OCI-LY7 (cell line): ENCODE results near the gene PRELP. TPM values are rescaled to one million over a fixed set of nuclear protein-coding genes. Genes with fewer than 3 reads are reported as not detected.
A peak's percentile ranks its signal among the peaks of the same experiment; 100 is the strongest.

ENCODE experiments used
- BruUV-seq: library from RNA; stranded (reverse); fragments of 400-500 nt; replicated peaks from 2 replicates; lab custom pipeline; 2021; lab: Mats Ljungman, UMichigan
- CTCF ChIA-PET: fragments of 300-600 bp; sonication (Branson Sonifier 250); formaldehyde crosslinking; loops from one replicate; lab custom pipeline; 2022; ENCODE audit warnings: antibody characterized with exemption; ENCODE audit not compliant: unreplicated experiment; lab: Charles Lee
- POLR2A ChIA-PET: fragments of 300-600 bp; sonication (Branson Sonifier 250); formaldehyde crosslinking; loops from one replicate; lab custom pipeline; 2022; ENCODE audit warnings: antibody characterized with exemption; lab: Charles Lee
- DNase-seq: peaks from one replicate; pipeline ENCODE4 v3.0.0-alpha.2; 2015; ENCODE audit warnings: low spot score
- H2AFZ ChIP-seq: fragments of 200-600 bp; sonication (generic), shearing (Covaris generic); 2 replicates; pipeline ENCODE4 v1.6.1; 2014; ENCODE audit warnings: mild to moderate bottlenecking, antibody characterized with exemption, low read length, moderate library complexity
- H3K27ac ChIP-seq: fragments of 200-600 bp; sonication (generic); 2 replicates; pipeline ENCODE4 v1.5.1; 2014; ENCODE audit warnings: mixed run types, low read depth, mild to moderate bottlenecking, moderate library complexity, low read length, inconsistent platforms; ENCODE audit not compliant: poor library complexity, severe bottlenecking
- H3K36me3 ChIP-seq: fragments of 200-600 bp; sonication (generic); 2 replicates; pipeline ENCODE4 v1.6.1; 2014; ENCODE audit warnings: mild to moderate bottlenecking, antibody characterized with exemption, low read length, moderate library complexity, mixed read lengths; ENCODE audit not compliant: insufficient read depth
- H3K4me1 ChIP-seq: fragments of 200-600 bp; sonication (generic); 2 replicates; pipeline ENCODE4 v1.5.1; 2014; ENCODE audit warnings: mild to moderate bottlenecking, low read length; ENCODE audit not compliant: insufficient read depth, poor library complexity, severe bottlenecking
- H3K4me2 ChIP-seq: fragments of 200-600 bp; sonication (generic); 2 replicates; pipeline ENCODE4 v1.6.1; 2014; ENCODE audit warnings: mild to moderate bottlenecking, low read length
- H3K4me3 ChIP-seq: fragments of 200-600 bp; sonication (generic); 2 replicates; pipeline ENCODE4 v1.5.1; 2014; ENCODE audit warnings: mild to moderate bottlenecking, low read depth, low read length; ENCODE audit not compliant: poor library complexity, severe bottlenecking
- H3K79me2 ChIP-seq: fragments of 200-600 bp; sonication (generic); 2 replicates; pipeline ENCODE4 v1.6.1; 2016; ENCODE audit warnings: low read depth, mild to moderate bottlenecking, low read length, moderate library complexity, mixed read lengths; ENCODE audit not compliant: insufficient read depth
- H3K9me2 ChIP-seq: fragments of 200-600 bp; sonication (generic); 2 replicates; pipeline ENCODE4 v1.6.1; 2016; ENCODE audit warnings: mild to moderate bottlenecking, low read length, mixed read lengths; ENCODE audit not compliant: insufficient read depth
- H3K9me3 ChIP-seq: fragments of 200-600 bp; sonication (generic); 2 replicates; pipeline ENCODE4 v1.6.1; 2014; ENCODE audit warnings: mild to moderate bottlenecking, mixed run types, low read length, mixed read lengths
- H4K20me1 ChIP-seq: fragments of 200-600 bp; sonication (generic); 2 replicates; pipeline ENCODE4 v1.6.1; 2014; ENCODE audit warnings: mild to moderate bottlenecking, antibody characterized with exemption, low read length, moderate library complexity, mixed read lengths; ENCODE audit not compliant: insufficient read depth
- CTCF ChIP-seq: fragments of 200-600 bp; sonication (generic); conservative IDR thresholded peaks from 2 replicates; pipeline ENCODE4 v1.5.1; 2014; ENCODE audit warnings: mild to moderate bottlenecking, antibody characterized with exemption, low read length, moderate library complexity, mixed read lengths
- EZH2phosphoT487 ChIP-seq: fragments of 200-600 bp; sonication (generic); IDR thresholded peaks from 2 replicates; pipeline ENCODE4 v1.6.1; 2018; ENCODE audit warnings: low read depth, borderline replicate concordance, mild to moderate bottlenecking, mixed run types, antibody characterized with exemption, low read length, moderate library complexity, mixed read lengths
- intact Hi-C: fragments of 100-400 bp; cut with micrococcal nuclease; formaldehyde crosslinking; loops from one replicate; pipeline ENCODE4 v1.10.0; 2022; ENCODE audit not compliant: unreplicated experiment
- total RNA-seq, 2 experiments: library from RNA; depleted of rRNA in 1 of 2; stranded (reverse); fragments of >200 nt in 1 of 2; shearing (Covaris generic) in 1 of 2; gene quantifications; 2 replicates each; pipeline ENCODE4 v1.2.3, GENCODE V29; 2014 to 2022

Gene PRELP
- total RNA-seq, 2 experiments from 2014 or later, result not detected

GRCh38 chr1:203480525-203481084 is 5.0 kb downstream of the PRELP start:
- H3K9me2 ChIP-seq, result no peaks in the 10 kb centered on the region
- no peak for TF ChIP-seq CTCF
- no peak for TF ChIP-seq EZH2phosphoT487
- peaks cover 17% of the 10 kb centered on the region for H3K4me1 ChIP-seq
- H3K27ac ChIP-seq, result no peak overlapping the region
- H3K79me2 ChIP-seq, result no peaks in the 10 kb centered on the region
- no TSS peak for BruUV-seq
- peak overlapping the region; percentile 81 for H2AFZ ChIP-seq
- H3K36me3 ChIP-seq, result no peaks in the 10 kb centered on the region
- peak overlapping the region; percentile 34 for H3K4me2 ChIP-seq
- no peaks in the 10 kb centered on the region for H3K9me3 ChIP-seq
- H3K4me3 ChIP-seq, result no peak overlapping the region
- no peaks in the 10 kb centered on the region for H4K20me1 ChIP-seq
- peak; percentile 76 for DNase-seq
- ChIA-PET CTCF (interaction anchor here (1.2 kb wide), 1 partner anchor 213 kb away, joined by 3 read pairs; no protein-coding TSS in a partner anchor), POLR2A (no interaction called here)
- intact Hi-C loops, result no loop called here

GRCh38 chr1:203481196-203481595 is 5.6 kb downstream of the PRELP start:
- TF ChIP-seq EZH2phosphoT487 (no peak), CTCF (no peak)
- no peaks in the 10 kb centered on the region for H3K36me3 ChIP-seq
- no peak for DNase-seq
- intact Hi-C loops, result no loop called here
- H4K20me1 ChIP-seq, result no peaks in the 10 kb centered on the region
- no peaks in the 10 kb centered on the region for H3K9me2 ChIP-seq
- peaks cover 17% of the 10 kb centered on the region for H3K4me1 ChIP-seq
- no peaks in the 10 kb centered on the region for H3K9me3 ChIP-seq
- POLR2A ChIA-PET, result no interaction called here
- CTCF ChIA-PET, result interaction anchor here (1.2 kb wide), 1 partner anchor 214 kb away, joined by 3 read pairs; no protein-coding TSS in a partner anchor
- H3K4me3 ChIP-seq, result no peak overlapping the region
- H3K27ac ChIP-seq, result no peak overlapping the region
- peak overlapping the region; percentile 34; the same call in 1 of the 2 replicates for H3K4me2 ChIP-seq
- no peaks in the 10 kb centered on the region for H3K79me2 ChIP-seq
- no TSS peak for BruUV-seq
- H2AFZ ChIP-seq, result peak overlapping the region; percentile 81

GRCh38 chr1:203486618-203487370 is 11.2 kb downstream of the PRELP start:
- H3K4me3 ChIP-seq, result peak overlapping the region; percentile 65
- no peak for TF ChIP-seq EZH2phosphoT487
- TF ChIP-seq CTCF, result no peak
- POLR2A ChIA-PET, result no interaction called here

More at GRCh38 chr1:203486618-203487370, 11.2 kb downstream of the PRELP start:
- Histone ChIP-seq H3K79me2 (no peaks in the 10 kb centered on the region), H3K4me2 (peak overlapping the region; percentile 74), H3K9me3 (no peaks in the 10 kb centered on the region), H4K20me1 (no peaks in the 10 kb centered on the region), H3K4me1 (peaks cover 11% of the 10 kb centered on the region), H2AFZ (peak overlapping the region; percentile 86), H3K27ac (no peak overlapping the region), H3K36me3 (no peaks in the 10 kb centered on the region), H3K9me2 (no peaks in the 10 kb centered on the region)
- no TSS peak for BruUV-seq
- intact Hi-C loops, result loop anchor here (1.0 to 5.0 kb wide), 4 partner anchors 44 to 219 kb away; no protein-coding TSS in a partner anchor
- DNase-seq, result no peak
- CTCF ChIA-PET, result no interaction called here
